GM12878 (cell line): ENCODE results near the gene FBXL16. TPM values are rescaled to one million over a fixed set of nuclear protein-coding genes. Genes with fewer than 3 reads are reported as not detected.

Experiments used
- ATAC-seq: fragments of 200-7000 bp; cut with Tn5 transposase; 3 replicates; pipeline ENCODE4 v1.9.1; 2020; ENCODE audit warnings: mild to moderate bottlenecking, moderate library complexity
- BruUV-seq: library from RNA; stranded (reverse); fragments of 400-500 nt; replicated peaks from 2 replicates; lab custom pipeline; 2021; lab: Mats Ljungman, UMichigan
- CTCF ChIA-PET: fragments of 300-600 bp; sonication (Branson Sonifier 250); formaldehyde crosslinking; extraction: SDS; loops from one replicate; lab custom pipeline; 2021; ENCODE audit warnings: inconsistent platforms; lab: Yijun Ruan, JAX
- POLR2A ChIA-PET: fragments of 350-600 bp; formaldehyde crosslinking; extraction: SDS; loops from one replicate; lab custom pipeline; 2021; ENCODE audit warnings: inconsistent platforms; lab: Charles Lee
- RAD21 ChIA-PET: fragments of 300-600 bp; sonication (Branson Sonifier 250); formaldehyde crosslinking; loops from one replicate; lab custom pipeline; 2023; ENCODE audit warnings: antibody characterized with exemption; ENCODE audit not compliant: unreplicated experiment; lab: Charles Lee
- SMC1A ChIA-PET: fragments of 300-600 bp; sonication (Branson Sonifier 250); formaldehyde crosslinking; loops from one replicate; lab custom pipeline; 2023; ENCODE audit not compliant: unreplicated experiment, uncharacterized antibody; lab: Charles Lee
- DNase-seq: peaks from one replicate; pipeline ENCODE4 v3.0.0-alpha.2; 2011; ENCODE audit warnings: low read depth, low spot score
- FAIRE-seq: peaks from 3 replicates; lab custom pipeline; 2011; peaks lifted over from hg19 to GRCh38; lab: Jason Lieb, UNC
- H2AFZ ChIP-seq: 2 replicates; pipeline ENCODE4 v1.6.0; 2011; ENCODE audit warnings: low read depth, low read length, control low read depth; ENCODE audit not compliant: control insufficient read depth
- H3K27ac ChIP-seq: 2 replicates; pipeline ENCODE4 v1.5.1; 2011; ENCODE audit warnings: control low read depth; ENCODE audit not compliant: control insufficient read depth, insufficient read depth
- H3K27me3 ChIP-seq, 2 experiments: replicated peaks in 1 of 2; 2 replicates each; pipeline versions ENCODE4 v1.6.0 to v1.6.1; 2011; ENCODE audit warnings: low read length in 1 of 2; ENCODE audit not compliant: control insufficient read depth in 2 of 2, insufficient read depth in 2 of 2
- H3K36me3 ChIP-seq, 2 experiments: 2 replicates each; pipeline ENCODE4 v1.5.1; 2011; ENCODE audit warnings: low read length in 1 of 2; ENCODE audit not compliant: control insufficient read depth in 2 of 2, insufficient read depth in 2 of 2
- H3K4me1 ChIP-seq: 2 replicates; pipeline ENCODE4 v1.6.1; 2011; ENCODE audit warnings: mild to moderate bottlenecking, low read length, moderate library complexity, mixed read lengths; ENCODE audit not compliant: control insufficient read depth, insufficient read depth
- H3K4me2 ChIP-seq: 2 replicates; pipeline ENCODE4 v1.6.0; 2011; ENCODE audit warnings: control low read depth; ENCODE audit not compliant: control insufficient read depth, insufficient read depth
- H3K4me3 ChIP-seq: fragments of 200-600 bp; sonication (generic); 2 replicates; pipeline ENCODE4 v1.5.1; 2016
- H3K79me2 ChIP-seq: 2 replicates; pipeline ENCODE4 v1.6.0; 2011; ENCODE audit warnings: low read length; ENCODE audit not compliant: control insufficient read depth, insufficient read depth
- H3K9ac ChIP-seq: 2 replicates; pipeline ENCODE4 v1.8.0; 2011; ENCODE audit warnings: low read length, control low read depth, mixed read lengths; ENCODE audit not compliant: control insufficient read depth, insufficient read depth
- H3K9me3 ChIP-seq: replicated peaks from 3 replicates; pipeline ENCODE4 v1.5.1; 2011; ENCODE audit warnings: mild to moderate bottlenecking, low read length; ENCODE audit not compliant: control insufficient read depth, insufficient read depth
- H4K20me1 ChIP-seq: 2 replicates; pipeline ENCODE4 v1.6.0; 2011; ENCODE audit not compliant: control insufficient read depth, insufficient read depth
- BHLHE40 ChIP-seq, 2 experiments: fragments of 450-650 bp in 1 of 2; IDR thresholded peaks; 2 replicates each; pipeline ENCODE4 v1.6.1; 2011 to 2017; ENCODE audit warnings: low read depth in 2 of 2, borderline replicate concordance in 1 of 2, improper control_type of control experiment in 1 of 2, low read length in 1 of 2, mild to moderate bottlenecking in 1 of 2
- BMI1 ChIP-seq: fragments of 450-650 bp; IDR thresholded peaks from 2 replicates; pipeline ENCODE4 v1.6.1; 2016; ENCODE audit warnings: mild to moderate bottlenecking, moderate library complexity, borderline replicate concordance
- FOXM1 ChIP-seq: IDR thresholded peaks from 2 replicates; pipeline ENCODE4 v1.6.1; 2012; ENCODE audit warnings: low read depth, mild to moderate bottlenecking, inconsistent platforms, low read length, moderate library complexity
- GATAD2B ChIP-seq: fragments of 450-650 bp; conservative IDR thresholded peaks from 2 replicates; pipeline ENCODE4 v1.6.1; 2017; ENCODE audit warnings: low read depth, mild to moderate bottlenecking, moderate library complexity
- IKZF1 ChIP-seq: fragments of 450-650 bp; conservative IDR thresholded peaks from 2 replicates; pipeline ENCODE4 v1.6.1; 2017; ENCODE audit warnings: antibody characterized with exemption, mild to moderate bottlenecking
- LARP7 ChIP-seq: fragments of 450-650 bp; IDR thresholded peaks from 2 replicates; pipeline ENCODE4 v1.6.1; 2017; ENCODE audit warnings: mild to moderate bottlenecking
- MEF2B ChIP-seq: fragments of 450-650 bp; IDR thresholded peaks from 2 replicates; pipeline ENCODE4 v1.6.1; 2018; ENCODE audit warnings: mild to moderate bottlenecking, moderate library complexity; ENCODE audit not compliant: partially characterized antibody, poor library complexity, severe bottlenecking
- PAX5 ChIP-seq: IDR thresholded peaks from 2 replicates; pipeline ENCODE4 v1.6.1; 2011; ENCODE audit warnings: low read depth, low read length, borderline replicate concordance
- POLR2AphosphoS5 ChIP-seq: IDR thresholded peaks from 2 replicates; pipeline ENCODE4 v1.6.1; 2011; ENCODE audit warnings: mild to moderate bottlenecking, low read length, inconsistent platforms
- RAD51 ChIP-seq: fragments of 450-650 bp; IDR thresholded peaks from 2 replicates; pipeline ENCODE4 v1.6.1; 2016; ENCODE audit warnings: moderate library complexity, mild to moderate bottlenecking, inconsistent platforms
- RB1 ChIP-seq: fragments of 450-650 bp; formaldehyde crosslinking; IDR thresholded peaks from 2 replicates; pipeline ENCODE4 v1.6.1; 2017; ENCODE audit warnings: mild to moderate bottlenecking, borderline replicate concordance
- RBBP5 ChIP-seq: fragments of 200-600 bp; sonication (generic); conservative IDR thresholded peaks from 2 replicates; pipeline ENCODE4 v1.6.1; 2016
- WGBS: methylation state at CpG from one replicate; pipeline ENCODE4 v1.1.6; 2016; ENCODE audit warnings: low lambda C conversion rate; ENCODE audit not compliant: insufficient replicate concordance, insufficient coverage; ENCODE audit errors: missing lambda C conversion rate; 5-methylcytosine and 5-hydroxymethylcytosine counted together
- in situ Hi-C: fragments of 300-500 bp; cut with MboI; formaldehyde crosslinking; loops from 9 replicates; pipeline ENCODE4 v1.14.3; 2018; ENCODE audit warnings: mixed read lengths
- intact Hi-C: fragments of 100-400 bp; cut with micrococcal nuclease; formaldehyde crosslinking; loops from one replicate; pipeline ENCODE4 v1.14.2; 2022; ENCODE audit not compliant: unreplicated experiment
- polyA plus RNA-seq, 11 experiments: library from polyadenylated mRNA; depleted of rRNA in 4 of 11; unstranded in 6 of 11; stranded (reverse) in 5 of 11; fragments of >200 nt; fragmentation: Nextera tagmentation in 4 of 11; fragmentation: Illumina TruSeq in 1 of 11; extraction: Ambion mirVana in 4 of 11; extraction: Trizol in 1 of 11; gene quantifications; 1 replicate in 1 of 11; 2 replicates in 10 of 11; pipeline versions ENCODE4 v1.2.1 to v1.2.3, GENCODE V29; 2011 to 2016; ENCODE audit warnings: inconsistent platforms in 2 of 11, missing spikeins in 2 of 11, low read depth in 1 of 11
- total RNA-seq, 4 experiments: library from RNA; depleted of rRNA in 3 of 4; stranded (reverse); fragments of >200 nt in 3 of 4; fragmentation: Illumina TruSeq in 1 of 4; extraction: Trizol in 1 of 4; gene quantifications; 2 replicates each; pipeline versions ENCODE4 v1.2.1 to v1.2.3, GENCODE V29; 2013 to 2021
- TF ChIP-seq, protein P1 (sequence below): IDR thresholded peaks from 2 replicates; pipeline ENCODE4 v1.6.1; 2011; ENCODE audit warnings: borderline replicate concordance, low read depth, mild to moderate bottlenecking, moderate library complexity, mixed read lengths, low read length; ENCODE audit not compliant: insufficient read depth; ENCODE audit errors: extremely low read length
- TF ChIP-seq, protein P2 (sequence below): fragments of 450-650 bp; conservative IDR thresholded peaks from 2 replicates; pipeline ENCODE4 v1.6.1; 2017; ENCODE audit warnings: mild to moderate bottlenecking, moderate library complexity
- TF ChIP-seq, protein P3 (sequence below): IDR thresholded peaks from 2 replicates; pipeline ENCODE4 v1.6.1; 2012; ENCODE audit warnings: low read depth, low read length, improper control_type of control experiment

FBXL16 gene
- total and polyA plus RNA-seq, 10 of the 15 experiments (the other 5 are each of a cell fraction or from before 2014, with no cell fraction given): 0.13 to 1.4 (median 0.24) TPM

DNA sequence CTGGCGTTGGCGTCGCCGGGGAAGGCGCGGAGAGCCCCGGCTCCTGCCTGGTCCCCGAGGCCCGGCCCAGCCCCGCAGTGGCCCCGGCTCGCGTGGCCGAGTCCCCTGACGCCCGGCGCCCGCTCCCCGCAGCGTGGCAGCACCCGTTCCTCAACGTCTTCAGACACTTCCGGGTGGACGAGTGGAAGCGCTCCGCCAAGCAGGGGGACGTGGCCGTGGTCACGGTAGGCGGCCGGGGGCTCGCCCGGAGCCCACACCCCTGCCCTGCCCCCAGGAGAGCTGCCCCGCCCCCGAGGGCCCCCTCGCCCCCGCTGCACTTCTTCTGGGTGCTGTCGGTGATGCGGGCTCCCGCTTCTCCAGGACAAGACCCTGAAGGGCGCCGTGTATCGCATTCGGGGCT is 56.0 kb downstream of the FBXL16 start (continued):
- TF ChIP-seq, protein P1, sequence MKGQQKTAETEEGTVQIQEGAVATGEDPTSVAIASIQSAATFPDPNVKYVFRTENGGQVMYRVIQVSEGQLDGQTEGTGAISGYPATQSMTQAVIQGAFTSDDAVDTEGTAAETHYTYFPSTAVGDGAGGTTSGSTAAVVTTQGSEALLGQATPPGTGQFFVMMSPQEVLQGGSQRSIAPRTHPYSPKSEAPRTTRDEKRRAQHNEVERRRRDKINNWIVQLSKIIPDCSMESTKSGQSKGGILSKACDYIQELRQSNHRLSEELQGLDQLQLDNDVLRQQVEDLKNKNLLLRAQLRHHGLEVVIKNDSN: no peak
- TF ChIP-seq, protein P2, sequence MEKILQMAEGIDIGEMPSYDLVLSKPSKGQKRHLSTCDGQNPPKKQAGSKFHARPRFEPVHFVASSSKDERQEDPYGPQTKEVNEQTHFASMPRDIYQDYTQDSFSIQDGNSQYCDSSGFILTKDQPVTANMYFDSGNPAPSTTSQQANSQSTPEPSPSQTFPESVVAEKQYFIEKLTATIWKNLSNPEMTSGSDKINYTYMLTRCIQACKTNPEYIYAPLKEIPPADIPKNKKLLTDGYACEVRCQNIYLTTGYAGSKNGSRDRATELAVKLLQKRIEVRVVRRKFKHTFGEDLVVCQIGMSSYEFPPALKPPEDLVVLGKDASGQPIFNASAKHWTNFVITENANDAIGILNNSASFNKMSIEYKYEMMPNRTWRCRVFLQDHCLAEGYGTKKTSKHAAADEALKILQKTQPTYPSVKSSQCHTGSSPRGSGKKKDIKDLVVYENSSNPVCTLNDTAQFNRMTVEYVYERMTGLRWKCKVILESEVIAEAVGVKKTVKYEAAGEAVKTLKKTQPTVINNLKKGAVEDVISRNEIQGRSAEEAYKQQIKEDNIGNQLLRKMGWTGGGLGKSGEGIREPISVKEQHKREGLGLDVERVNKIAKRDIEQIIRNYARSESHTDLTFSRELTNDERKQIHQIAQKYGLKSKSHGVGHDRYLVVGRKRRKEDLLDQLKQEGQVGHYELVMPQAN: no peak; the same call in 1 of the 2 replicates
- no peak for TF ChIP-seq RAD51
- TF ChIP-seq RB1: no peak
- TF ChIP-seq BHLHE40 (IDR thresholded peaks at IDR 0.05; ENCODE audit: borderline replicate concordance in 1 of 2, low read depth in 2 of 2, low read length in 1 of 2): no peak

DNA sequence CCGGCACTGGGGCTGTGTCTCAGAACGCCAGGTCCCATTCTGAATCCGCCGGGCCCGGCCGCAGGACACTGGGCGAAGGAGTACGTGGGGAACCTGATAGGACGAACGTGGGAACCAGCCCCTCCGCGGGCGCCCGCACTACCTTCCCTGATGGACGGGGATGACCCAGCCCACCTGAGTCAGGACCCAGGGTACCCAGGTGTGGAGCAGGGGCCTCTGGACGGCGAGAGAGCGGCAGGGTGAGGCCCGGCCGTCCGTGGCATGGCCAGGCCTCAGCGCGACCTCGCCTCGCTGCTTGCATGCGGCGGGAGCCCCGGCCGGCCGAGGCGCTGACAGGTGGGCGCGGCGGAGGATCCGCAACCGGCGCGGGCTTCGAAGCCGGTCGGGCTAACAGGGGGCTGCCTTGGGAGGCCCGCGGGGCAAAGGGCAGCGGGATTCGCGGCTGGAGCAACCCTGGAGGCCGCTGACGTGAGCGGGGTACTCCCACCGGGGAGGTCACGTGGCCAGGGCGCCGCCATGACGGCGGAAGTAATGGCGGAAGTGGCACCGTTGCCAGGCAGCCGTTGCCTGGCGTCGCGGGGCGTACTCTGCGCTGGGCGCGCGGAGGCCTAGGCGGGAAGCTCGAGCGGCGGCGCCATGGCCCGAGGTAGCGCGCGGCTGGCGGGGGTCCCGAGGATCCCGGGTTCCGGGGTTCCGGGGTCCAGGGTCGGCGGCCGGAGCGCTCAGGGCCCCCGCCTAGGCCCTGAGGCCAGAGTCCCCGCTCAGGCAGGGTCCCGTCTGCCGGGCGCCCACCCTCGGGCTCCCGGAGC is 56.6 kb downstream of the FBXL16 start, which contains the start of gene WDR90:
Gene WDR90, plus strand, starts transcription at position 585 of the 809 bp plus-strand sequence. Its CDS starts 52 bp downstream, at position 637.
- CTCF ChIA-PET: interaction anchor here (1.2 to 3.1 kb wide), 4 partner anchors 10 to 19 kb away, joined by 5 to 11 read pairs (median 9); partner anchors contain the start of genes METTL26 and RHOT2
- Histone ChIP-seq H3K4me3 (peak within 1 kb of the TSS; percentile 70), H3K27me3 (no peaks in the 10 kb centered on the region), H3K4me2 (peak within 1 kb of the TSS; percentile 95), H3K4me1 (peaks cover 9% of the 10 kb centered on the region), H4K20me1 (no peaks in the 10 kb centered on the region), H3K9ac (peak within 1 kb of the TSS; percentile 92), H2AFZ (peak within 1 kb of the TSS; percentile 76), H3K9me3 (no peaks in the 10 kb centered on the region), H3K27ac (peak within 1 kb of the TSS; percentile 80), H3K79me2 (peaks cover 19% of the 10 kb centered on the region), H3K36me3 (peaks cover 0 to 3% of the 10 kb centered on the region in 2 experiments; a peak in 2 of 4 replicates)
- WGBS: 1% methylated on average over 77 of the region's 91 CpGs
- in situ Hi-C loops (no loop called here), intact Hi-C loops (no loop called here)
- SMC1A ChIA-PET: interaction anchor here (0.8 kb wide), 1 partner anchor 12 kb away, joined by 5 read pairs; the partner anchor contains the start of gene METTL26
- ATAC-seq (peak; percentile 93), FAIRE-seq (peak; percentile 98), DNase-seq (peak; percentile 61)
- TSS peak; percentile 88 for BruUV-seq
- RAD21 ChIA-PET: interaction anchor here (1.8 to 3.4 kb wide), 2 partner anchors 12 kb away, joined by 7 to 13 read pairs; partner anchors contain the start of gene METTL26
- POLR2A ChIA-PET: interaction anchor here (1.0 to 1.2 kb wide), 2 partner anchors 13 to 19 kb away, joined by 3 to 4 read pairs; partner anchors contain the start of genes METTL26 and RHOT2
- TF ChIP-seq RBBP5 (no peak), GATAD2B (peak; percentile 70; the same call in 1 of the 2 replicates), RAD51 (peak; percentile 92), POLR2AphosphoS5 (peak; percentile 68; the same call in 1 of the 2 replicates), MEF2B (peak; percentile 57), LARP7 (peak; percentile 82; the same call in 1 of the 2 replicates), BMI1 (peak; percentile 89), IKZF1 (peak; percentile 92), FOXM1 (no peak), PAX5 (0 out of 2 replicates have a peak, but pooled peaks have one; percentile 27)
- TF ChIP-seq, protein P3, sequence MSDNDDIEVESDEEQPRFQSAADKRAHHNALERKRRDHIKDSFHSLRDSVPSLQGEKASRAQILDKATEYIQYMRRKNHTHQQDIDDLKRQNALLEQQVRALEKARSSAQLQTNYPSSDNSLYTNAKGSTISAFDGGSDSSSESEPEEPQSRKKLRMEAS: peak; percentile 98
